Suprapubic skin (tissue), 4 donors: ENCODE measurements around the gene WDR4. TPM values are rescaled to one million over a fixed set of nuclear protein-coding genes. Genes with fewer than 3 reads are reported as not detected.
A peak's percentile ranks its signal among the peaks of the same experiment; 100 is the strongest.
"Not testable (repeated sequence)": the region's sequence is repeated elsewhere in the genome, so short reads cannot be mapped to it uniquely, and the experiment has no call there.

Experiments used
- DNase-seq, 2 donors: peaks; one replicate each; pipeline ENCODE4 v3.0.0-alpha.2; 2019; ENCODE audit warnings: low spot score in 2 of 2
- H3K27ac ChIP-seq: fragments of 200-600 bp; sonication (generic); one replicate; pipeline ENCODE4 v1.5.1; 2019
- H3K27me3 ChIP-seq: fragments of 200-600 bp; sonication (generic); one replicate; pipeline ENCODE4 v1.5.1; 2019
- H3K36me3 ChIP-seq: fragments of 200-600 bp; sonication (generic); one replicate; pipeline ENCODE4 v1.5.1; 2019
- H3K4me1 ChIP-seq: fragments of 200-600 bp; sonication (generic); one replicate; pipeline ENCODE4 v1.5.1; 2019
- H3K4me3 ChIP-seq: fragments of 200-600 bp; sonication (generic); one replicate; pipeline ENCODE4 v1.5.1; 2019; ENCODE audit warnings: mild to moderate bottlenecking
- H3K9me3 ChIP-seq: fragments of 200-600 bp; sonication (generic); one replicate; pipeline ENCODE4 v1.5.1; 2019
- CTCF ChIP-seq, 2 donors: fragments of 200-600 bp in 1 of 2; fragments of 450-650 bp in 1 of 2; sonication (generic) in 1 of 2; IDR thresholded peaks; one replicate each; pipeline ENCODE4 v1.5.1; 2016 to 2019; ENCODE audit warnings: antibody characterized with exemption in 2 of 2, mild to moderate bottlenecking in 1 of 2, moderate library complexity in 1 of 2
- EP300 ChIP-seq: sonication (generic); formaldehyde crosslinking; IDR thresholded peaks from one replicate; pipeline ENCODE4 v1.6.1; 2017; ENCODE audit warnings: antibody characterized with exemption
- POLR2A ChIP-seq, 2 donors: fragments of 450-650 bp; IDR thresholded peaks; one replicate each; pipeline ENCODE4 v1.6.1; 2017; ENCODE audit warnings: antibody characterized with exemption in 2 of 2, mild to moderate bottlenecking in 2 of 2, moderate library complexity in 2 of 2
- POLR2AphosphoS5 ChIP-seq, 3 donors: sonication (generic); formaldehyde crosslinking; IDR thresholded peaks; one replicate each; pipeline ENCODE4 v1.6.1; 2017; ENCODE audit warnings: antibody characterized with exemption in 3 of 3
- WGBS: methylation state at CpG from one replicate; pipeline ENCODE4 v1.1.5; 2018; 5-methylcytosine and 5-hydroxymethylcytosine counted together
- total RNA-seq, 4 donors: library from RNA; depleted of rRNA; stranded (reverse); fragments of >200 nt; gene quantifications; one replicate each; pipeline ENCODE4 v1.1.0, GENCODE V29; 2016

WDR4 gene
- total RNA-seq, 4 donors from 2014 or later: 10.1 to 18.7 (median 14.1) TPM

GRCh38 chr21:42820616-42821465, 58.5 kb downstream of the WDR4 start:
- TF ChIP-seq POLR2AphosphoS5 (IDR thresholded peaks at IDR 0.05) (no peak), EP300 (no peak), POLR2A (IDR thresholded peaks at IDR 0.05) (no peak), CTCF (IDR thresholded peaks at IDR 0.05) (no peak)
- Histone ChIP-seq H3K4me3 (no peak overlapping the region), H3K27ac (no peak overlapping the region), H3K27me3 (no peaks in the 10 kb centered on the region), H3K4me1 (no peaks in the 10 kb centered on the region), H3K36me3 (no peaks in the 10 kb centered on the region), H3K9me3 (no peaks in the 10 kb centered on the region)
- WGBS: 100% methylated on average over 4 of the region's 8 CpGs
- no peak for DNase-seq

GRCh38 chr21:42819861-42820615, 59.3 kb downstream of the WDR4 start:
- no peak for DNase-seq
- Histone ChIP-seq H3K4me3 (no peak overlapping the region), H3K27ac (no peak overlapping the region), H3K36me3 (no peaks in the 10 kb centered on the region), H3K27me3 (no peaks in the 10 kb centered on the region), H3K4me1 (no peaks in the 10 kb centered on the region), H3K9me3 (no peaks in the 10 kb centered on the region)
- WGBS: 94% methylated on average over 7 of the region's 7 CpGs
- no peak for TF ChIP-seq POLR2A (IDR thresholded peaks at IDR 0.05)
- no peak for TF ChIP-seq CTCF (IDR thresholded peaks at IDR 0.05)
- TF ChIP-seq POLR2AphosphoS5 (IDR thresholded peaks at IDR 0.05): no peak
- no peak for TF ChIP-seq EP300

GRCh38 chr21:42818328-42818749, 61.0 kb downstream of the WDR4 start:
- 40% methylated on average over 2 of the region's 2 CpGs for WGBS
- peak in 1 of 2 donors; percentile 68 for DNase-seq
- TF ChIP-seq CTCF (IDR thresholded peaks at IDR 0.05) (peak; percentile 44 to 85), POLR2AphosphoS5 (IDR thresholded peaks at IDR 0.05) (no peak), POLR2A (IDR thresholded peaks at IDR 0.05) (no peak), EP300 (no peak)
- H3K36me3 ChIP-seq: no peaks in the 10 kb centered on the region
- H3K27me3 ChIP-seq: no peaks in the 10 kb centered on the region
- no peak overlapping the region for H3K27ac ChIP-seq
- no peaks in the 10 kb centered on the region for H3K9me3 ChIP-seq
- H3K4me3 ChIP-seq: no peak overlapping the region
- H3K4me1 ChIP-seq: no peaks in the 10 kb centered on the region

- WGBS: 90% methylated on average over 1 of the region's 1 CpG
- Histone ChIP-seq H3K27me3 (no peaks in the 10 kb centered on the region), H3K27ac (no peak overlapping the region), H3K9me3 (no peaks in the 10 kb centered on the region), H3K36me3 (no peaks in the 10 kb centered on the region), H3K4me1 (peaks cover 13% of the 10 kb centered on the region), H3K4me3 (no peak overlapping the region)
- DNase-seq: no peak
- TF ChIP-seq CTCF (IDR thresholded peaks at IDR 0.05) (no peak), POLR2AphosphoS5 (IDR thresholded peaks at IDR 0.05) (no peak), POLR2A (IDR thresholded peaks at IDR 0.05) (no peak), EP300 (no peak)
Observed at GRCh38 chr21:42815217-42815616, 64.1 kb downstream of the WDR4 start.

- WGBS: 43% methylated on average over 5 of the region's 5 CpGs
- H3K27me3 ChIP-seq, H3K9me3 ChIP-seq, DNase-seq, H3K36me3 ChIP-seq: not testable (repeated sequence)
- Histone ChIP-seq H3K4me1 (peaks cover 13% of the 10 kb centered on the region), H3K4me3 (peak overlapping the region; percentile 14), H3K27ac (peak overlapping the region; percentile 27)
Observed at GRCh38 chr21:42812528-42813241, 66.7 kb downstream of the WDR4 start.
